ENCODE results near the gene CCNB1IP1. TPM values are rescaled to one million over a fixed set of nuclear protein-coding genes. Genes with fewer than 3 reads are reported as not detected.

The CCNB1IP1 gene
- total and polyA plus RNA-seq, 8 donors, result 2.6 to 104 (median 55.8) TPM

DNA sequence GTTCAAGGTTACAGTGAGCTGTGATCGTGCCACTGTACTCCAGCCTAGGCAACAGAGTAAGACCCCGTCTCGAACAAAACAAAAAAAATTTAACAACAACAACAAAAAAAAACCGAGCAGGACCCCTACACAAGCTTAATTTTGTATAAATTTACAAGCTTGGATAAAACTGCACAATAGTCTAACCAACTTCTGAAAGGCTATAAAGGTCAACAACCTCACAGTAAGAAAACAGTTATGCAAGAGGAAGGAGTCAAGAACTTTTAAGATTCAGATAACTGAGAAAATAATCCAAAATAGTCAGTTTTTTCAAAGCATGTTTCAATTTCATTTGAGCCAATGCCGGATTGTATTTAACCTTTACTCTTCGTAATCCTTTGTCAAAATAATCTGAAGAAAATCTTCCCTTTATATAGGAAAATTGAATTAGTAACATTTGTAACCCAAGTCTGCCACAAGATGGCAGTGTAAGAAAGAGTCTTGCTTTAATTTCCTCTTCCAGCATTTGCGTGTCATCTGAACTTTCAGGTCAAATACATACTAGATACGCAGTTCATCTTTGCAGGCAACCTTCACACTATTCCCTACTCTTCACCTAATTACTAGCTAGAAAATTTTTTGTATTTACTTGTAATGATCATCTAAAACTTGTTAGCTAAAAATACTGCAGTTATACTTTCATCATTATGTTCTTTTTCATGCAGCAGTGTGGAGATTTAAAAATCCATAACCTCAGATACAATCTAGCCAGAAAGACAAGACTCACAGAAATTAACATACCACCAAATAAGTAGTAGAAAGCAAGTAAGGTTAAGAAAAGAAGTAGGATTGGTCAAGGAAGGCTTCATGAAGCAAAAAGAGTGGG lies 5.8 kb downstream of the CCNB1IP1 start:
- peaks cover 1 to 43% (median 21%) of the 10 kb centered on the region in 4 donors for H3K4me1 ChIP-seq
- H3K27me3 ChIP-seq, result no peaks in the 10 kb centered on the region
- TF ChIP-seq POLR2AphosphoS5 (IDR thresholded peaks at IDR 0.05) (peak in 1 of 3 donors; percentile 33), POLR2A (IDR thresholded peaks at IDR 0.05) (no peak)
- TF ChIP-seq, protein P1, sequence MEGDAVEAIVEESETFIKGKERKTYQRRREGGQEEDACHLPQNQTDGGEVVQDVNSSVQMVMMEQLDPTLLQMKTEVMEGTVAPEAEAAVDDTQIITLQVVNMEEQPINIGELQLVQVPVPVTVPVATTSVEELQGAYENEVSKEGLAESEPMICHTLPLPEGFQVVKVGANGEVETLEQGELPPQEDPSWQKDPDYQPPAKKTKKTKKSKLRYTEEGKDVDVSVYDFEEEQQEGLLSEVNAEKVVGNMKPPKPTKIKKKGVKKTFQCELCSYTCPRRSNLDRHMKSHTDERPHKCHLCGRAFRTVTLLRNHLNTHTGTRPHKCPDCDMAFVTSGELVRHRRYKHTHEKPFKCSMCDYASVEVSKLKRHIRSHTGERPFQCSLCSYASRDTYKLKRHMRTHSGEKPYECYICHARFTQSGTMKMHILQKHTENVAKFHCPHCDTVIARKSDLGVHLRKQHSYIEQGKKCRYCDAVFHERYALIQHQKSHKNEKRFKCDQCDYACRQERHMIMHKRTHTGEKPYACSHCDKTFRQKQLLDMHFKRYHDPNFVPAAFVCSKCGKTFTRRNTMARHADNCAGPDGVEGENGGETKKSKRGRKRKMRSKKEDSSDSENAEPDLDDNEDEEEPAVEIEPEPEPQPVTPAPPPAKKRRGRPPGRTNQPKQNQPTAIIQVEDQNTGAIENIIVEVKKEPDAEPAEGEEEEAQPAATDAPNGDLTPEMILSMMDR (IDR thresholded peaks at IDR 0.05), result peak in 5 of 7 experiments; percentile 45 to 80 (median 71)
- WGBS, 5 donors, result 41 to 47% (median 44%) methylated on average over 8 of the region's 8 CpGs
- H3K4me3 ChIP-seq, result no peak overlapping the region
- H3K27ac ChIP-seq, result peak overlapping the region in 3 of 5 donors; percentile 24 to 56 (median 34)
- H3K36me3 ChIP-seq, result peaks cover 19 to 62% (median 60%) of the 10 kb centered on the region in 4 donors
- peak in 1 of 2 donors; percentile 85 for DNase-seq
- no peaks in the 10 kb centered on the region for H3K9me3 ChIP-seq
- intact Hi-C loops (cut with DNase I; ENCODE audit: low total_unique reads), result loop anchor here (5.0 to 10.0 kb wide), 2 partner anchors 280 to 368 kb away; no protein-coding TSS in a partner anchor

DNA sequence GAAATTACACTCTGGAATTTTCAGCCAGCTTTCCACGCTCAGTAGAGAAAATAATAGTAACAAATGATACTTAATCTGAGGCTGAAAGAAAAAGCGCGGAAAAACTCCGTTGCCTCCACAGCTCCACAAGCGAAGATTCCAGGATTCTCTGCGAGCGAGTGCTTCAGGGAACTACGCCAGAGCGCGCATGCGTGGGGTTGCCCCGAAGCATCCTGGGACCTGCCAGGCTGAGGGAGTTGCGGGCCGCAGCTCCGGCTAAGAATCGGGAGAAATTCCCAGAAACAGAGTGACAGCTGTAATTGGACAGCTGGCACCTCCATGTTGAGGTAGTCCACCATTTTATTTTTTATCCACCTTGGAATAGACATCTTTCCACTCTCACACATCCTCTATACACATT lies 15.4 kb downstream of the CCNB1IP1 start:
- H3K36me3 ChIP-seq, result peaks cover 29 to 95% (median 92%) of the 10 kb centered on the region in 4 donors
- 92 to 98% (median 95%) methylated on average over 16 of the region's 16 CpGs for WGBS, 5 donors
- no peaks in the 10 kb centered on the region for H3K9me3 ChIP-seq
- intact Hi-C loops (cut with DNase I; ENCODE audit: low total_unique reads), result no loop called here
- H3K27me3 ChIP-seq, result no peaks in the 10 kb centered on the region
- DNase-seq, result no peak
- H3K4me1 ChIP-seq, result no peaks in the 10 kb centered on the region
- H3K27ac ChIP-seq, result no peak overlapping the region
- no peak for TF ChIP-seq POLR2AphosphoS5 (IDR thresholded peaks at IDR 0.05)
- TF ChIP-seq, protein P1 (IDR thresholded peaks at IDR 0.05), result no peak
- TF ChIP-seq POLR2A (IDR thresholded peaks at IDR 0.05), result no peak
- TF ChIP-seq EP300 (IDR thresholded peaks at IDR 0.05), result no peak
- no peak overlapping the region for H3K4me3 ChIP-seq

DNA sequence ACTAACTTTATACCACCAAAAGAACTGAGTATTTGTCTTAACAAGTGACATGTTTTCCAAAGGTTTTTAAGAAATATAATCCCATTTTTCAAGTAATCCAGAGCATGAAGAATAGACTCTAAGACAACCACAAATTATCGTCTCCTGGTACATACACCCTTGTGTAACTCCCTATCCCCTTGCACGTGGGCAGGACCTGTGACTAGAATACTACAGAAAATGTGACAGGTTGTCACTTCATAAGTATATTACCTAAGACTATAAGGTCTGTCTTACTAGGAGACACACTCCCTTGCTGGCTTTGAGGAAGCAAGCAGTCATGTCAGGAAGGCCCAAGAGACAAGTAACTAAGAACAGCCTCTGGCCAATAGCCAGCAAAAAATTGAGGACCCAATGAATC lies 19.1 kb downstream of the CCNB1IP1 start:
- Histone ChIP-seq H3K27ac (no peak overlapping the region), H3K27me3 (no peaks in the 10 kb centered on the region), H3K9me3 (no peaks in the 10 kb centered on the region), H3K4me1 (no peaks in the 10 kb centered on the region), H3K4me3 (no peak overlapping the region), H3K36me3 (peaks cover 31 to 82% (median 76%) of the 10 kb centered on the region in 4 donors)
- intact Hi-C loops (cut with DNase I; ENCODE audit: low total_unique reads), result no loop called here
- WGBS, 5 donors, result 88 to 98% (median 92%) methylated on average over 2 of the region's 2 CpGs
- DNase-seq, result no peak
- TF ChIP-seq POLR2AphosphoS5 (IDR thresholded peaks at IDR 0.05) (no peak), POLR2A (IDR thresholded peaks at IDR 0.05) (no peak), EP300 (IDR thresholded peaks at IDR 0.05) (no peak)
- TF ChIP-seq, protein P1 (IDR thresholded peaks at IDR 0.05), result no peak

DNA sequence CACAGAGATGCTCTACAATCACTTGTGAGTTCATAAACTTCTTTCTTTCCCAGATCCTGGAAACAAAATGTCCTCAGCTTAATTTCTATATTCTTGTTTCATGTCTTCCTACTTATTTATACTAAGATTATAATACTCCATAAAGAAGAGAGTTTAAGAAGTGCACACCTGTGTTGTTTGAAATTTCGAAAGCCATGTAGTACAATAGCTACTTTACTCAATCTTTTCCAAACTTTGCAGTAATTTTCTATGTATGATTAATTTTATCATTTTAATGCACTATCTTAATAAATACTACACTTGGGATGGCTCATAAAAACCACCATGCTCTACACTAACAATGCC lies 27.0 kb downstream of the CCNB1IP1 start:
- DNase-seq, result no peak
- Histone ChIP-seq H3K27me3 (no peaks in the 10 kb centered on the region), H3K27ac (peak overlapping the region in 1 of 5 donors; percentile 70), H3K9me3 (no peaks in the 10 kb centered on the region), H3K4me3 (peak overlapping the region; percentile 58 to 98 (median 76)), H3K4me1 (peaks cover 13 to 26% (median 21%) of the 10 kb centered on the region in 4 donors), H3K36me3 (peaks cover 0 to 16% (median 10%) of the 10 kb centered on the region in 4 donors)
- intact Hi-C loops (cut with DNase I; ENCODE audit: low total_unique reads), result no loop called here
- 92 to 100% (median 98%) methylated on average over 1 of the region's 1 CpG for WGBS, 5 donors
- TF ChIP-seq, protein P1 (IDR thresholded peaks at IDR 0.05), result peak in 1 of 7 experiments; percentile 7
- TF ChIP-seq POLR2A (IDR thresholded peaks at IDR 0.05) (no peak), EP300 (IDR thresholded peaks at IDR 0.05) (no peak), POLR2AphosphoS5 (IDR thresholded peaks at IDR 0.05) (no peak)
